ENCODE results near the gene L2HGDH.

The L2HGDH gene

DNA sequence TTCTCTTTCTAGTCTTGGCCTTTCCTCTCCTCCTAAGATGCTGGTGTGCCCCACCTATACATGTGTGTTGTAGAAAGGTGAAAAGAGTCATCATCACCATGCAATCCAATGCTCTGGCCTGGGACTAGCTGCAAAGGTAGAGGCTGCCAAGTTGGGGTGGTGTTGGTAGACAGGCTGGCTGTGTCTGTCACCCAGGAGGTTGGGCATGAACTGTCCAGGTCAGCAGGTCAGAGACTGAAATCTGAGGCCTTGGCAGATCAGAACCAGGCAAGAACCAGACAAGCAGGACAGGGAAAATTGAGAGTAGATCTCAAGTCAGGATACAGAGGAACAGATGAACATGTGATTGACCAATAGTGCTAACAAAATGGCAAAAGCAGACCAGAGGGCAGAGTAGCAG lies 26.2 kb downstream of the L2HGDH start:
- no peak for DNase-seq

DNA sequence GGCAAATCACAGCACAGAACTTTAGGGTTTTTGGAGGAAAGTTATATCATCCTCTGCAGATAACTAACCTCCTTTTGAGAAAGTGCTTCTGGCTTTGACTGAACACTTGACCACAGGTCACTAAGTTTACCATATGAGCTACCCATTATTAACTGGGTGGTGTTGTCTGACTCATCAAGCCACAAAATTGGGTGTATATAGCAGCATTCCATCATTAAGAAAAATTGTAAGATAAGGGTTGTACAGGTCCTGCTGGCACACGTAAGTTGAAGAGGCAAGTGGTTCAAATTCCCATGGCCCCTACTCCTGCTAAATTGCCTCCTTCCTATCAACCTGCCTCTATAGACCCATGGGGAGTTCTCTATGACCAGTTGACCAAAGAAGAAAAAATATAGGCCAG lies 39.5 kb downstream of the L2HGDH start:
- no peak for DNase-seq

DNA sequence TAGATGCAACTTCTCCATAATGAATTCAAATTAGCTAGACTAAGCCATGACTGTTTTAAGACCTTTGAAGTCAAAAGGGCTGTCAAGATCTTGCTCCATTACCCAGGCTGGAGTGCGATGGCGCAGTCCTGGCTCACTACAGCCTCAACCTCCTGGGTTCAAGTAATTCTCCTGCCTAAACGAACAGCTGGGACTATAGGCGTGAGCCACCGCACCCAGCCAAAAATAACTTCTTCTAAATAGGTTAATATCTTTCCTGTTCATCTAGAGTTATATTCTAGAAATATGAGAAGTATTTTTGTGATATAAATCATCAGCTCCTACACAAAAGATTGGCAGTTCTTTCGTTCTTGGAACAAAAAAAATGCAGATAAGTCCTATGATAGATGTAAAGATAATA lies 41.1 kb downstream of the L2HGDH start:
- DNase-seq = no peak

DNA sequence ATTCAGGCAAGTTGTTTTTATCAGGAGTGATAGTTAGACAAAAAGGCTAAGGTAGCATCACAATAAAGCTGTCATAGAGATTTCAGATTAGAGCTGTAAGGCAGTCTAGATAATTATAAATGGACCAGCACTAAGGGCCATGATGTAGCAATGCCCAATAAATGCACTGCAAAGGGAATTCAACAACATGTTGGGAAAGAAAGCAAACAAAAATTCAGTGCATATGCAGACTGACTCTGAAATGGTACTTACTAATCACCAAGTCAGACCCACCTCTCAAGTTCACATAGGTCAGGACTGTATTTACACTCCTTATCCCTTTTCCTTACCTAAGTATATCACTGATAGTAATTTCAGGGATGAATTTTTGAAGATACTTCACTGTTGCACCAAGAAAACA lies 47.0 kb downstream of the L2HGDH start:
- no peak for DNase-seq

DNA sequence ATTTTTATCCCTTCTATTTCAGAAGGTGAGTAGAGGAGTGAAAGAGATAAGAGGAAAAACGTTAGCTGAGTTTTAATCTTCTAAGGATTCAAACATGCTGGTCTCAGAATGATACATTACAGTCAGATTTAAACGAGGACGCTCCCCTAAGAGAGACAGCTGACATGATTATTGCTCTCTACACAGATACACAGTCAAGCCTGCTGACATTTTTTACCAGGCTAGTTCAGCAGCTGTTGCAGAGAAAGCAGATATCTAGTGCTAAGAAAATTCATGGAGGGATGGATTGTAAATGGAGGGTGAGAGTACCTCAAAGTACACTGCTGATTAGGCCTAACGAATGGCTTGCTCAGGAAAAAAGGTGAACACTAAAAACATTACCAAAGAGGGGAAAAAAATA lies 48.7 kb downstream of the L2HGDH start:
- no peak for DNase-seq

DNA sequence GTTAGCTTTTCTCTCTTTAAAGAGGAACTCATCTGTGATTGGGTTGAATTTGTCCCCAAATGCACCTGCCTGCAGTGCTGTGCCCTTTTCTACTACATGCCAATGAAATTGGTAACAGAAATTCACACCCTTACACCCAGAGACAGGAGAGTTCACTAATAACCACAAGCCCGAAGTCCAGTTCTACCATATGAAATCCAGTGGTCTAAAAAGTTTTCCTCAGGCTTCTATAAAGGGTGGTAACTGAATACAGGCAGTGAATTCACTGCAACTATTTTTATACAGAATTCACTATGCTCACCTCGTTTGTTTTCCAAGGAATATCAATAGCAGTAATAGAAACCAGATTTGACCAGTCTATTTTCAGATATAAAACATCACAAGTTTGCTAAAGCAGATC lies 49.2 kb downstream of the L2HGDH start:
- no peak for DNase-seq

- no peak for DNase-seq
Observed at GRCh38 chr14:50260511-50260910, 51.5 kb downstream of the L2HGDH start.

- DNase-seq = no peak
Observed at GRCh38 chr14:50260072-50260471, 52.0 kb downstream of the L2HGDH start.

DNA sequence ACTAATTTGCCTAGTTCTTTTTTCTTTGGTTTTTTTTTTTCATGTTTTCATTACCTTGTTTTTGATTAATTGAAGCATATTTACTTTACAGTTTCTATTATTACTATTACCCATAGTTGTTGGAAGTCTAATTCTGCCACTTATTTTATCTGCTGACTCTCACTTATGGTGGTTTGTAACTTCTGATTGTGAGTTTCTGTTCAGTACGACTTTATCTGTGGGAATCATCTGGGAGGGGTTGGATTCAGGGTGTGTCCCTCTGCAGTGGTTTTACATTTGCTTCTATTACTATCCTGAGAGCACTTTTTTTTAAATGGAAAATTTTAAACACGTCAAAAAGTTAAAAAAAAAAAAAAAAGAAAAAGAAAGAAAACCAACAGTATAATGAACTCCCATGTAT lies 54.3 kb downstream of the L2HGDH start:
- no peak for DNase-seq

- no peak for DNase-seq
Observed at GRCh38 chr14:50254248-50254647, 57.8 kb downstream of the L2HGDH start.

DNA sequence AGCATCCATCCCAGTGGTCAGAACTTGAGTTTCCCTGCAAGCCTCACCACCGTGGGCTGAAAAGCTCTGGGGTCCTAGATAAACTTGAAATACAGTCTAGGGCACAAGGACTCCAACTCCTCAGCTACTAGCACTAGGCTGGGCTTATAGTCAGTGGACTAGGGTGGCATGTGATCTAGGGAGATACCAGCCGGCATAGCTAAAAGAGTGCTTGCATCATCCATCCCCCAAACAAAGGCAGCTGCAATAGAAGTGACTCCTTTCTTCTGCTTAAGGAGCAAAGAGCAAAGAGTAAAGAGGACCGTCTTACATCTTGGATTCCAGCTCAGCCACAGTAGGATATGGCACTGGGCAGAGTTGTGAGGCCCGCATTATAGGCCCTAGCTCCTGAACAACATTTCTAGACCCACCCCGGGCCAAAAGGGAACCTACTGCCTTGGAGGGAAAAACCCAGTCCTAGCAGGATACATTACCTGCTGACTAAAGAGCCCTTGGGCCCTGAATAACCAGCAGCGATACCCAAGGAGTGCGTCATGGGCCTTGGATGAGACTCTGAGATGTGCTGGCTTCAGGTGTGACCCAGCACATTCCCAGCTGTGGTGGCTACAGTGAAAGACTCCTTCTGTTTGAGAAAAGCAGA lies 62.8 kb downstream of the L2HGDH start:
- no peak for DNase-seq

DNA sequence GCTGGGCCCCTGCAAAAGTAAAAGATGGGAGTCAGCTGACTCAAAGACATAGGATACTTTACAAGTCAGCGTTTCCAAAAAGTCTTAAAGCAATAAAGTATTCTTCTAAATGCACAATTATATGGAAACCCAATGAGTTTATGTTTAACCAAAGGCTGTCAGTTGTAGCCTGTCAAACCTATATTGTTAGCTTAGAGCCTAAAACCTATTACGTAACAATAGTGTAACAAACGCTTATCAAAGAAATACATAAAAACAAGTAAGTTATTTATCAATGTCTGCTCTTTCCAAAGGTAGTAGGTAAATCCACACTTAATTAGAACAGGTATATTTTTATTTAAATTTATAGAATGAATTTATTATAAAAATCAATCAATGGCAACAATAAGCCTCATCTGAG lies 64.8 kb downstream of the L2HGDH start:
- DNase-seq = no peak

GRCh38 chr14:50242566-50243310 lies 69.3 kb downstream of the L2HGDH start:
- no peak for DNase-seq

GRCh38 chr14:50242096-50242495 lies 69.9 kb downstream of the L2HGDH start:
- no peak for DNase-seq

GRCh38 chr14:50237427-50237826 lies 74.6 kb downstream of the L2HGDH start:
- no peak for DNase-seq

- DNase-seq = no peak
Observed at GRCh38 chr14:50233951-50234250, 78.1 kb downstream of the L2HGDH start.

DNA sequence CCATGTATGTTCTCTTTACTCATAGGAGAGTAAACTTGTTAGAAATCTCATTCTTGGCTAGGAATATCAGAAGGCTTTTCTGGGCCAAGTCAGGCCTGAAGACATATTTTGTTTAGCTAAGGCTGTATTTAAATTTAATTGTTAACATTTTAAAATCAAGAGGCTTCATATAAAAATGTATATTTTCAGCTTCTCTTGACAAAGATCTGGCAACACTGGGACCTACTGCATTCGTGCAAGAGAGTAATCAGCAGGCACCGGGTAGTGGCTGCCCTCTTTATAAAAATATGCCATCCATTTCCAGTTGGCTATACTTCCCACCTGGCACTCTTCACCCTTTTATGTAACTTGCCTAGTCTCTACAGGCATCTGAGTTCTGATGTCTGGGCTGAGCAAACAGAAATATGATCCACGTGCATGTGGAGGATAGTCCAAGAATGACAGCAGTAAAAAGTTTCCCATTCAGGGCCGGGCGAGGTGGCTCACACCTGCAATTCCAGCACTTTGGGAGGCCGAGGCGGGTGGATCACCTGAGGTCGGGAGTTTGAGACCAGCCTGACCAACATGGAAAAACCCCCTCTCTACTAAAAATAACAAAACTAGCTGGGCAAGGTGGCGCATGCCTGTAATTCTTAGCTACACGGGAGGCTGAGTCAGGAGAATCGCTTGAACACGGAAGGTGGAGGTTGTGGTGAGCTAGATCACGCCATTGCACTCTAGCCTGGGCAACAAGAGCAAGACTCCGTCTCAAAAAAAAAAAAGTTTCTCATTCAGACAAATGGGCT lies 78.7 kb downstream of the L2HGDH start:
- peak in 1 of 14 donors; percentile 7 for DNase-seq

GRCh38 chr14:50232276-50232642 lies 79.8 kb downstream of the L2HGDH start:
- DNase-seq = peak in 2 of 14 donors; percentile 35 to 49

GRCh38 chr14:50231475-50232275 lies 80.4 kb downstream of the L2HGDH start, which contains the start of gene SOS2:
Gene SOS2, minus strand, starts transcription at chr14:50231578. Its CDS starts 295 bp downstream, at chr14:50231283.
- peak; percentile 53 to 96 (median 84) for DNase-seq

DNA sequence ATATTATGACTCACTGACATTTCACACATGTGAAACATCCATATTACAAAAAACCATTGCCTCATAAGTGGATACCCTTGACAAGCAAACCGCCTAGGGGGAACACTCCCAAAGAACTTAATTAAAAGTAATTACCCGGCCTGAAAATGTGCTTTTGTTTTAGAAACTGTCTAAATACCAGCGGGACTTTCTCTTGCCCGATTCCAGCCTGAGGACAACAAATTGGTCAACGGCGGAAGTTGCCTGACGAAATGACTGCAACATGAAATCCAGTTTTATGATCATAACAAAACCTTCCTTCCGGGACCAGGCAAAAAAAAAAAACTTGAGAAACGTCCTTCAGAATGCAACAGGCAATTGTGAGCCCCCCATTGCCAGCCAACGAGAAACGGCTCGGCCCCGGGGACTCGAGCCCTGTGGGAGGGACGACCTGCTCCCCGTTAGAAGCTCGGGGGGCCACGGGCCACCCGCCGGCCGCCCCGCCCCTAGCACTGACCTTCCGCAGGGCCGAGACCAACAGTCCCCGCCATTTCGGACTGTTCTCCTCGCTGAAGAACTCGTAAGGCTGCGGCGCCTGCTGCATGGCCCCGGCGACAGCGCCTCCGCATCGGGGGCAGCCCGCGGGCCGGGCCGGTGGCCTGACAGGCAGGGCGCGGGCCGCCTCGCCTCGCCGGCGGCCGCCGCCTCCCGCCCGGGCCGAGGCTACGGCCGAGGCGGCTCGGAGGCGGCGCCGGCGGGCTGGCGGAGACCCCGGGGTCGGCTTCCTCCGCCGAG lies 81.1 kb downstream of the L2HGDH start:
- DNase-seq = peak; percentile 6 to 80 (median 54)

DNA sequence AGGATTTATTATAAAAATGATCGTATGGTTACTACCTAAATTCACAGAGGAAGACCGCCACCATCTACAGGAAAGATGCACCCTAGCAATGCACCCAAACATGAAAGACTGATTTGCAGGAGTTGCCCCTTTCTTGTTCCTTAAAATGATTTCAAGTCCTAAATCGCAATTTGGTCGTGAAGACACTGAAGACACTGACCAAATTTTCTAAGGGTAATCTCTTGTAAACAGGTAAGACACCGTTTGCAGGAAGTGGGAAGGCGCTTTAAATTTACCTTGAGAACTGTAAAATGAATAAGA lies 81.7 kb downstream of the L2HGDH start:
- DNase-seq = peak in 1 of 14 donors; percentile 61

GRCh38 chr14:50229681-50230080 lies 82.3 kb downstream of the L2HGDH start:
- no peak for DNase-seq

Data from C1 segment of cervical spinal cord (tissue), 14 donors.